ENCODE data around the gene NCAM2.
"Not testable (repeated sequence)": the region's sequence is repeated elsewhere in the genome, so short reads cannot be mapped to it uniquely, and the experiment has no call there.

The NCAM2 gene

GRCh38 chr21:21102896-21103295 is 104.7 kb downstream of the NCAM2 start:
- no peak for DNase-seq (ENCODE audit: low read depth in 2 of 3, low spot score in 2 of 3)

GRCh38 chr21:21103692-21104091 is 105.5 kb downstream of the NCAM2 start:
- no peak for DNase-seq (ENCODE audit: low read depth in 2 of 3, low spot score in 2 of 3)

DNA sequence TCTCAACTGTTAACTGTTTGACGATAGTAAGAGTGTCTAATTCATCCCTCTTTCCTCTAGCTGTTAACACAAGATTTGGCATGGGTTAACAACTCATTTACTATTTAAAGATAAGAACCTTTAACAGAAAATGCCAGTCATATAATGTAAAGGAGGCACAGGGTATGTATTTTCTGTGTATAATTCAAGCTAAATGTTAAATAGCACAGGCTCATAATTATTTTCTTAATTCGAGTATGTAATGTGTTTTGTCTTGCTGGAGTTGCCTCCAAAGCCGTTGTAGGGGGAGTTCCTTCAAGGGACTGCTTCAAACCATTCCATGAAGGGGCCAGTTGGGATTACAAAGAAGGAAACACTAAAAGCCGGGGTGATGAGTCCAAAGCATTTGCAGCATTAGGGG is 111.5 kb downstream of the NCAM2 start:
- DNase-seq (ENCODE audit: low read depth in 2 of 3, low spot score in 2 of 3): no peak

DNA sequence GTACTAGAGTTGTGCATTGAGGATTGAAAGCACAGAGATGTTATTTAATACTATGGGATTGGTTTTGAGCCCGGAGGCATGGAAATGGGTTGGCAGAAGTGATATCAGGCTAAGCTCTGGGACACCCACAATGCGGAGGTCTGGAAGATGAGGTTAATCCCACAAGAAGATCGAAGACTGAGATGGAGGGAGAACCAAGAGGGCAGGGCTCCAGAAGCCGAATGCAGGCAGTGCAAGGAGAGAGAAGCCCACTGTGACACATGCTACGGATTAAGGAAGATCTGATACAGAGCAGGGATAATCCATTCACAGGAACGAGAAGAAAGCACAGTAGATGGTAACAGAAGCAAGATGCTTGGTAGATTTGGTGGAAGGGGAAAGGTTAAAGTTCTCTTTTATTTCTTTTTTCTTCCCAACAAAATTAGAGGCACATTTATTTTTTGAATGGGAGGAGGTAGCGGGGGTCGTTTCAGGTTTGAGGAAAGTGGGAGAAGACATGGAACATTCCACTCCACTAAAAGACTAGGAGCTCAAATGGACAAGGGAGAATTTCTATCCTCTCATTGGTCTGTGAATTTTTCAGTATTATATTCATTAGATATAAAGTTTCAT is 113.2 kb downstream of the NCAM2 start:
- DNase-seq (ENCODE audit: low read depth in 2 of 3, low spot score in 2 of 3): no peak

DNA sequence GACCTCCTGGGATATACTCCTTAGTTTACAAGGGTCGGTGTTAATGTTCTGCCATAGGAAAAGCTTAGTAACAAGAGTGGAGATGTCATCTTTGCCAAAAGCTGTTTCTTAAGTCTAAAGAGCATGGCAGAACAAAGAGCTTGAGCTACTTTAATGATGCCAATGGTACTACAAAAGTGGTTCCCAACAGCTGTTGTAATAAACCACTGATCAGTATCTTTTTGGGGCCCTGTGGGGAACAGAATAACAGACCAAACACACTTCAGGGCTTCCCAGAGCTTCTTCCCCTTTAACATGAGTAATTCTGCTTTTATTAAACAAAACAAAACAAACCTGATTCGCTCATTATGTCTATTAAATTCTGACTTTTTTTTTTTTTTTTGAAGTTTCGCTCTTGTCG is 116.3 kb downstream of the NCAM2 start:
- no peak for DNase-seq (ENCODE audit: low read depth in 2 of 3, low spot score in 2 of 3)

DNA sequence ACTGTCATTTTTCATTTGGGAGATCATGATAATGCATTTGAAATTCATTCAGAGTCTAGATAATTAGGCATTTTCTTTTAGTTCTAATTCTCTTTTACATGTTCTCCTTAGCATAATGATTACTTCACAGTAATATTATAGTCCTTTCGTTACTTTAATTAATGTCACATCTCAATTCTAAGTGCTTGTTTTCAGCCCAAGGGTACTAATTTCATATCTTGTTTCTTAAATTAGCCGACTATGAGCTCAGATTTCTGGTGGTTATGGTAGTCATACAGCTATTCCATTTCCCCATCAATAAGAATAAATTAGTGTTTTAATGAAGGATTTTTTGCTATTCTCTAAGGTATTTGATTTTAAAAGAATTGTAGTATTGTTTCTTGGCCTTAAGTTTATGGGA is 120.9 kb downstream of the NCAM2 start:
- no peak for DNase-seq (ENCODE audit: low read depth in 2 of 3, low spot score in 2 of 3)

DNA sequence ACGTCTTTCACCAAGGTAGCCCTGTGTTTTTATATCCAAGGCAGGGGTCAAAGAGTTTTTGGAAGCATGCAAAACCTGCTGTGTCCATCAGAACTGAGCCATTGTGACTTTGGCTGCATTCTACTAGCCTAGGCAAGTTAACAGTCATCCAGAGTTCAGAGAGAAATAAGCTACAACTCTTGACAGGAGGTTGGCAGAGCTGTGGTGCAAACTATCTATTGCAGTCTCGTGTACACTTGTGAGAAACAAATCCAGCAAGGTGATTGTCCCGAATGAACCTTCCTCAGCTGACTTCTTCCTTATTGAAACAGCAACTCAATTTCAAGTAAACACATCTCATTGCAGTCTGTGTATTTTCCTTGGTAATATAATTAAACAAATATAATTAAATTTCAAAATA is 124.5 kb downstream of the NCAM2 start:
- DNase-seq (ENCODE audit: low read depth in 2 of 3, low spot score in 2 of 3): no peak

DNA sequence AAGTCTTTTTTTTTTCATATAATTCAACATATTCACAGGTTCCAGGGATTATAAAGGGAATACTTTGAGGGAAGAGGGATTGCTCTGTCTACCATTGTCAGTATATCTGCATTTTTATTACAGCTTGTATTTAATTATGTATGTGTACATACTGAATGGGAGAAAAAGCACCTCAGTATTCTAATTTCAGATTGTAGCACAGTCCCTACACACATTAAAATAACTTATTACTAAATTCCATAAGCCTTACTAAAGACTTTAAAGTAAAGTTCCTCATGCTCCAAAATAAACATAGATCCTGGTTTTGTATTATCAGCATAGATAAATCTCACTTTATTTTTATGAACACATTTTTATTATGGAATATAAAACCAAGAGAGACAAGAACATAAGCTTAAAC is 134.2 kb downstream of the NCAM2 start:
- no peak for DNase-seq (ENCODE audit: low read depth in 2 of 3, low spot score in 2 of 3)

- no peak for DNase-seq (ENCODE audit: low read depth in 2 of 3, low spot score in 2 of 3)
Observed at GRCh38 chr21:21137986-21138385, 139.8 kb downstream of the NCAM2 start.

GRCh38 chr21:21146587-21147373 is 148.6 kb downstream of the NCAM2 start:
- no peak for DNase-seq (ENCODE audit: low read depth in 2 of 3, low spot score in 2 of 3)

DNA sequence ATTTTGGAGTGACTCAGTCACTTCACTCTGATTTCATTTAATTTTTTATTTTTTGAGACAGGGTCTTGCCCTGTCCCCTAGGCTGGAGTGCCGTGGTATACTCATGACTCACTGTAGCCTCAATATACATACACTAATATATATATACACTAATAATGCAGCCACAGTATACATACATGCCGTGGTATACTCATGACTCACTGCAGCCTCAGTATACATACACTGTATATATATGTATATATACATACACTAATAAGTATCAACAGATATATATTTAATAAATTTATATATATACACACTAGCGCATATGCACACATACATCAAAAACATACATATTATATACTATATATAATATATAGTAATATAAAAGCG is 149.2 kb downstream of the NCAM2 start:
- DNase-seq (ENCODE audit: low read depth in 2 of 3, low spot score in 2 of 3): no peak

DNA sequence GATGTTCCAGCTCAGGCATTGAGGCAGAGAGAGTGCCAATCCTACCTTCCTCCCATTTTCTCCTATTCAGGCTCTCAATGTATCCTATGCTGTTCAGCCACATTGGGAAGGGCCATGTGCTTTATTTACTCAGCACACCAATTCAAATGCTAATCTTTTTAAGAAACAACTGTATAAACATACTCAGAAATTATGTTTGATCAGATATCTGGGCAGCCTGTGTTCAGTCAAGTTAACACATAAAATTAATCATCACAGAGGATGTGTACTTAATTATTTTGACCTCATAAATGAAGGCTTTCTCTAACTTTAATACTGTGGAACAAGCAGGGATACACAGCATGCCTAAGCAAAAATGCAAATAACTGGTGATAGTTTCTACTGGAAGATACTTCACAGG is 149.8 kb downstream of the NCAM2 start:
- DNase-seq (ENCODE audit: low read depth in 2 of 3, low spot score in 2 of 3): no peak

DNA sequence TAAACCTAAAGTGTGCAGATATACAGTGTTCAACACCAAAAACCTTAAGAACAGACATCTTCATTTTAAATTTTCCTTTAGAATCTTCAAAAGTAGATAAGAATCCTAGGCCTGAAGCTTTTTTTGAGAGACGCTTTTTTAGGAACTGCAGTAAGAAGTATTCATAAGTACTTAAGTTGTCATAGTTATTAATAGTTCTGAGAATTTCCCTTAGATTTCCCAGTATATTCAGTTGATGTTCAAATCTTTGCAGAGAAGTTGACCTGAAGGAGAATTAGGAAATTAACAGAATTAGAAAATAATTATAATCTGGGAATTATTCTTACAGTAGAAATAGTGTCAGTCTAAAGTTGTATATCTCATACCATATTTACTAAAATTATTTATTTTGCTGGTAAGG is 150.3 kb downstream of the NCAM2 start:
- no peak for DNase-seq (ENCODE audit: low read depth in 2 of 3, low spot score in 2 of 3)

GRCh38 chr21:21149445-21149844 is 151.2 kb downstream of the NCAM2 start:
- not testable (repeated sequence) for DNase-seq (ENCODE audit: low read depth in 2 of 3, low spot score in 2 of 3)

- DNase-seq (ENCODE audit: low read depth in 2 of 3, low spot score in 2 of 3): no peak
Observed at GRCh38 chr21:21151231-21151630, 153.0 kb downstream of the NCAM2 start.

GRCh38 chr21:21156397-21156796 is 158.2 kb downstream of the NCAM2 start:
- DNase-seq (ENCODE audit: low read depth in 2 of 3, low spot score in 2 of 3): no peak

DNA sequence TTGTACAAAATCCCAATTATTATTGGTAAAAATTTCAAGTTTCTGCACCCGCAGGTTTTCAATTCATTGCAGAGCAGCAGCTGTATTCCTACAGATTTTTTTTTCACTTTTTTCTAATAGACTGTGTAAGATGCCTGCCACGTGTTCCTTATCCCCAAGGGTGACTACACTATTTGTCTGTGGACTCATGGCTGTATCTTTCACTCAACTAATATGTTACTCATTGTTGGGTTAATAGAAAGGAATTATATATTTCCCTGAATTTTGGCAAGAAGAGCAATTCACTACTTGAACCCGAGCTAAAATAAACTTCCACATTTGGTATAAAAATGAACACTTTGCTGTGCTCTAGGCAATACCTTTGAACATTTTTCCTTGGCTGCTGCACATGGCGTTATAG is 158.7 kb downstream of the NCAM2 start:
- DNase-seq (ENCODE audit: low read depth in 2 of 3, low spot score in 2 of 3): no peak

GRCh38 chr21:21158376-21158918 is 160.2 kb downstream of the NCAM2 start:
- DNase-seq (ENCODE audit: low read depth in 2 of 3, low spot score in 2 of 3): no peak

- no peak for DNase-seq (ENCODE audit: low read depth in 2 of 3, low spot score in 2 of 3)
Observed at GRCh38 chr21:21159253-21159899, 161.2 kb downstream of the NCAM2 start.

DNA sequence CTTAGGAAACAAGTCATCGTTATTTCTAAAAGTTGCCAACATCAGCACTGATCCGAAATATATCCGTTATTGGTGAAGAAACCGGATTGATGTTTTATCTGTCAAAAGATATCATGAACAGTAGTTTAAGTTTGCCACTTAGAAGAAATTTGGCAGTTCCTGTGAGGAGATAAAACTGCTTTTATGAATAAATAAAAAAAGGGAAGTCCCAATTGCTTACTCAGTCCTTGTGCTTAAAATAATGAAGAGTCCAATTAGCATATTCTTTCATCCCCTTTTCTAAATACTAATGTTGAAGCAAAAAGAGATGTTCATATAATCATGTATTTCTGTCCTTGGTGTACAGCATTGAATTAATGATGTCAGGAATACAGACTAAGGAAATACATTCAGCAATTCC is 164.6 kb downstream of the NCAM2 start:
- DNase-seq (ENCODE audit: low read depth in 2 of 3, low spot score in 2 of 3): no peak

GRCh38 chr21:21163904-21164303 is 165.7 kb downstream of the NCAM2 start:
- DNase-seq (ENCODE audit: low read depth in 2 of 3, low spot score in 2 of 3): no peak

- no peak for DNase-seq (ENCODE audit: low read depth in 2 of 3, low spot score in 2 of 3)
Observed at GRCh38 chr21:21165063-21165645, 166.9 kb downstream of the NCAM2 start.

All from activated CD8-positive, alpha-beta memory T cell treated with anti-CD3 and anti-CD28 coated beads for 48 hours (primary cell).